SK-N-SH (cell line): Measurements from ENCODE around the gene OR8G1.

ENCODE experiments used
- CTCF ChIP-seq: fragments of 200-600 bp; sonication (generic); IDR thresholded peaks from 2 replicates; pipeline ENCODE4 v1.6.1; 2017; ENCODE audit warnings: antibody characterized with exemption, mild to moderate bottlenecking, moderate library complexity
- EZH2phosphoT487 ChIP-seq: fragments of 200-600 bp; sonication (generic); IDR thresholded peaks from 2 replicates; pipeline ENCODE4 v1.6.1; 2017; ENCODE audit warnings: low read depth, mixed run types, mild to moderate bottlenecking, antibody characterized with exemption, moderate library complexity, borderline replicate concordance
- RAD21 ChIP-seq: IDR thresholded peaks from 2 replicates; pipeline ENCODE4 v1.6.1; 2012; ENCODE audit warnings: mild to moderate bottlenecking, low read length
- SIN3A ChIP-seq: IDR thresholded peaks from 2 replicates; pipeline ENCODE4 v1.6.1; 2012; ENCODE audit warnings: low read depth, mild to moderate bottlenecking, low read length, moderate library complexity, borderline replicate concordance
- SMC3 ChIP-seq: IDR thresholded peaks from 2 replicates; pipeline ENCODE4 v1.6.1; 2012; ENCODE audit warnings: low read depth, low read length, improper control_type of control experiment

- TF ChIP-seq SMC3 = no peak
- TF ChIP-seq SIN3A = no peak
- TF ChIP-seq CTCF = no peak
- TF ChIP-seq EZH2phosphoT487 = no peak
- TF ChIP-seq RAD21 = no peak
Observed at GRCh38 chr11:124204008-124204407, 36.9 kb upstream of the OR8G1 start.
